Epithelial cell of esophagus (primary cell): ENCODE data around the gene ERI2.
"Not testable (repeated sequence)": the region's sequence is repeated elsewhere in the genome, so short reads cannot be mapped to it uniquely, and the experiment has no call there.

ENCODE experiments used
- DNase-seq: peaks from one replicate; pipeline ENCODE4 v3.0.0; 2010; ENCODE audit warnings: low read depth
- H3K4me3 ChIP-seq: 2 replicates; pipeline ENCODE4 v1.5.1; 2011; ENCODE audit warnings: mild to moderate bottlenecking, low read length, control low read depth
- CTCF ChIP-seq: IDR thresholded peaks from 2 replicates; pipeline ENCODE4 v1.5.1; 2011; ENCODE audit warnings: low read depth, mild to moderate bottlenecking, low read length, control low read depth, inconsistent platforms; ENCODE audit not compliant: insufficient read depth; ENCODE audit errors: missing control alignments

Gene ERI2

DNA sequence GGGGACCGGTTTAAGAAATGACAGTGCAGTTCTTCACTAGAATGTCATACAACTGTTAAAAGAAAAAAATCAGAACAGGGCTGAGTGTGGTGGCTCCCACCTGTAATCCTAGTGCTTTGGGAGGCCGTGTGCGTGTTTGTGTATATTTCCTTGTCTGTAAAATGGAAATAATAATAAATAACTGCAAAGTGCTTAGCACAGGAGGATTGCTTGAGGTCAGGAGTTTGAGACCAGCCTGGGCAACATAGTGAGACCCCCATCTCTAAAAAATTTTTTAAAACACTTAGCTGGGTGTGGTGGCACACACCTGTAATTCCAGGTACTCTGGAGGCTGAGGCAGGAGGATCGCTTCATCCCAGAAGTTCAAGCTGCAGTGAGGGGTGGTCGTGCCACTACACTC is 40.0 kb downstream of the ERI2 start:
- no peak for TF ChIP-seq CTCF
- DNase-seq, result no peak
- H3K4me3 ChIP-seq, result no peak overlapping the region

- no peak for DNase-seq
- no peak for TF ChIP-seq CTCF
- no peak overlapping the region for H3K4me3 ChIP-seq
Observed at GRCh38 chr16:20765732-20766131, 40.5 kb downstream of the ERI2 start.

- H3K4me3 ChIP-seq, result not testable (repeated sequence)
- DNase-seq, result peak; percentile 35
Observed at GRCh38 chr16:20764448-20764847, 41.8 kb downstream of the ERI2 start.

DNA sequence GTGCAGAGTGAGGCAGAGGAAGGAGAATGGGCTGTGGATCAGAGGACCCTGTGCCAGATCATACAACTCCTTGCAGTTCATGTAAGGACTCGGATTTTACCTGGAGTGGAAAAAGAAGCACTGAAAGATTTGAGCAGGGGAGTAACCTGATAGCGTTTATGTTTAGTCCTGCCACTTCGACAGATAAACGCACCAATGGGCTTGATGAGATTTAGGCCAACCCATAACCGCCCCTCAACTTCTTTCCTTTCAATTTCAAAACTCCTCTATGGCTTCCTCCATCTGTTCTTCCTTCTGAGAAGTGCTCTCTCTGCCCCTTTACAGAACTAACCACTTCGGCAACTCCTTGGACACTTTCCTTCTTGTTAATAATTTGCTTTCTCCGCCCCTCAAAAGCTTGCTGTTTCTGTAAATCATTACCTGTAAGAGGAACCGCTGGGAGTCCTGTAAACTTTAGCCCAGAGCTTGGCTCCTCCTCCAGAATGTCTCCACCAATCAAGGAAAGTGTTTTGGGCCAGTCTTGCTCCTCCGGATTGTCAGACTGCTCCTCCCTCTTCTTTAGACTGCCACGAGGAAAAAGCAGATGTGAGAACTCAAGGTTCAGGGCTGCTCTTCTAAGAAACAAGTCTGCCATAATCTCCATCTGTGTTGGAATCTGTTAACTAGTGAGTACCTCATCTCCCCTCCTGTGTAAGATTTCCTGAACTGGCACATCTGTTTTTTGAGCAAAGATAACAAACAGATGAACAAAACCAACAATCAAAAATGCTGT is 42.6 kb downstream of the ERI2 start, which contains the start of gene ACSM3:
Gene ACSM3 (plus strand): TSS at position 554 of the 772 bp plus-strand sequence. CDS start 6,021 bp downstream, outside the sequence.
- no peak for TF ChIP-seq CTCF
- peak within 1 kb of the TSS; percentile 49 for H3K4me3 ChIP-seq
- peak; percentile 84 for DNase-seq

GRCh38 chr16:20762404-20763123 is 43.7 kb downstream of the ERI2 start:
- DNase-seq, result no peak
- no peak overlapping the region for H3K4me3 ChIP-seq
- TF ChIP-seq CTCF, result no peak

DNA sequence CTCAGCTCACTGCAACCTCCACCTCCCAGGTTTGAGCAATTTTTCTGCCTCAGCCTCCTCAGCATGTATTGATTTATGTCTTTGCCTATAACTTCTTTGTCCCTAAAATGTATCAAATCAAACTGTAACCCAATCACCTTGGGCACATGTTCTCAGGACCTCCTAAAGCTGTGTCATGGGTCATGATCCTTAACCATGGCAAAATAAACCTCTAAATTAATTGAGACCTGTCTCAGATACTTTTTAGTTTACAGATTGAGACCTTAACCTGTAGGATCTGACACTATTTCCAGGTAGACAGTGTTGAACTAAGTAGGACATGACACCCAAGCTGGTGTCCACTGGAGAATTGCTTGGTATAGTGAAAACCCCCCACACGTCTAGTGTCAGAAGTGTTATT is 45.1 kb downstream of the ERI2 start:
- no peak for TF ChIP-seq CTCF
- no peak overlapping the region for H3K4me3 ChIP-seq
- no peak for DNase-seq

- H3K4me3 ChIP-seq, result no peak overlapping the region
- no peak for DNase-seq
- TF ChIP-seq CTCF, result no peak
Observed at GRCh38 chr16:20760346-20760745, 45.9 kb downstream of the ERI2 start.

GRCh38 chr16:20755799-20756198 is 50.5 kb downstream of the ERI2 start:
- H3K4me3 ChIP-seq, DNase-seq: not testable (repeated sequence)
